Activated naive CD8-positive, alpha-beta T cell treated with anti-CD3 and anti-CD28 coated beads for 36 hours (primary cell): ENCODE data around the gene PI4KA. TPM values are rescaled to one million over a fixed set of nuclear protein-coding genes. Genes with fewer than 3 reads are reported as not detected.

Source experiments
- DNase-seq: peaks from one replicate; pipeline ENCODE4 v3.0.0; 2021
- H3K27ac Mint-ChIP-seq: one replicate; pipeline ENCODE4 v1.8.0; 2022; ENCODE audit warnings: mild to moderate bottlenecking, moderate library complexity, mixed read lengths
- H3K27me3 Mint-ChIP-seq: one replicate; pipeline ENCODE4 v1.8.0; 2022; ENCODE audit warnings: mild to moderate bottlenecking, mixed read lengths
- H3K36me3 Mint-ChIP-seq: one replicate; pipeline ENCODE4 v1.8.0; 2021; ENCODE audit warnings: mild to moderate bottlenecking, mixed read lengths
- H3K4me1 Mint-ChIP-seq: one replicate; pipeline ENCODE4 v1.8.0; 2021; ENCODE audit warnings: mixed read lengths
- H3K4me3 Mint-ChIP-seq: one replicate; pipeline ENCODE4 v1.8.0; 2022; ENCODE audit warnings: mild to moderate bottlenecking, moderate library complexity, mixed read lengths
- H3K9me3 Mint-ChIP-seq: one replicate; pipeline ENCODE4 v1.8.0; 2022; ENCODE audit warnings: mixed read lengths
- total RNA-seq, 2 experiments: library from RNA; stranded (reverse); gene quantifications; one replicate each; pipeline ENCODE4 v1.2.3, GENCODE V29; 2021

Gene PI4KA
- total RNA-seq, 2 experiments from 2014 or later, result 49.3 to 51.3 TPM

- DNase-seq, result no peak
- Mint-ChIP-seq H3K36me3 (peaks cover 5% of the 10 kb centered on the region), H3K4me3 (no peak overlapping the region), H3K27ac (no peak overlapping the region), H3K9me3 (no peaks in the 10 kb centered on the region), H3K27me3 (no peaks in the 10 kb centered on the region), H3K4me1 (peaks cover 13% of the 10 kb centered on the region)
These were observed 106.4 kb downstream of the PI4KA start for GRCh38 chr22:20752104-20752741.

GRCh38 chr22:20751185-20751851, 107.3 kb downstream of the PI4KA start:
- Mint-ChIP-seq H3K27ac (no peak overlapping the region), H3K9me3 (no peaks in the 10 kb centered on the region), H3K4me3 (no peak overlapping the region), H3K4me1 (peaks cover 13% of the 10 kb centered on the region), H3K27me3 (no peaks in the 10 kb centered on the region), H3K36me3 (peaks cover 5% of the 10 kb centered on the region)
- no peak for DNase-seq

- Mint-ChIP-seq H3K4me1 (peaks cover 13% of the 10 kb centered on the region), H3K9me3 (no peaks in the 10 kb centered on the region), H3K27ac (no peak overlapping the region), H3K36me3 (peaks cover 5% of the 10 kb centered on the region), H3K4me3 (no peak overlapping the region), H3K27me3 (no peaks in the 10 kb centered on the region)
- DNase-seq, result peak; percentile 35
These were observed 108.0 kb downstream of the PI4KA start for GRCh38 chr22:20750461-20751184.

- Mint-ChIP-seq H3K27me3 (no peaks in the 10 kb centered on the region), H3K4me3 (no peak overlapping the region), H3K9me3 (no peaks in the 10 kb centered on the region), H3K4me1 (peaks cover 13% of the 10 kb centered on the region), H3K36me3 (peaks cover 5% of the 10 kb centered on the region), H3K27ac (peak overlapping the region; percentile 36)
- DNase-seq, result no peak
These were observed 109.2 kb downstream of the PI4KA start for GRCh38 chr22:20749453-20749852.

- H3K27ac Mint-ChIP-seq, result no peak overlapping the region
- peaks cover 5% of the 10 kb centered on the region for H3K36me3 Mint-ChIP-seq
- no peaks in the 10 kb centered on the region for H3K9me3 Mint-ChIP-seq
- peaks cover 13% of the 10 kb centered on the region for H3K4me1 Mint-ChIP-seq
- H3K4me3 Mint-ChIP-seq, result no peak overlapping the region
- no peak for DNase-seq
- H3K27me3 Mint-ChIP-seq, result no peaks in the 10 kb centered on the region
These were observed 109.7 kb downstream of the PI4KA start for GRCh38 chr22:20748731-20749428.

- H3K4me3 Mint-ChIP-seq, result no peak overlapping the region
- H3K27ac Mint-ChIP-seq, result no peak overlapping the region
- H3K27me3 Mint-ChIP-seq, result no peaks in the 10 kb centered on the region
- H3K36me3 Mint-ChIP-seq, result peaks cover 5% of the 10 kb centered on the region
- no peaks in the 10 kb centered on the region for H3K9me3 Mint-ChIP-seq
- DNase-seq, result no peak
- peaks cover 13% of the 10 kb centered on the region for H3K4me1 Mint-ChIP-seq
These were observed 110.5 kb downstream of the PI4KA start for GRCh38 chr22:20748082-20748481.

- Mint-ChIP-seq H3K4me1 (peaks cover 13% of the 10 kb centered on the region), H3K9me3 (no peaks in the 10 kb centered on the region), H3K4me3 (no peak overlapping the region), H3K36me3 (peaks cover 5% of the 10 kb centered on the region), H3K27me3 (no peaks in the 10 kb centered on the region), H3K27ac (no peak overlapping the region)
- no peak for DNase-seq
These were observed 111.4 kb downstream of the PI4KA start for GRCh38 chr22:20747223-20747622.

GRCh38 chr22:20746431-20747189, 112.0 kb downstream of the PI4KA start:
- Mint-ChIP-seq H3K4me3 (no peak overlapping the region), H3K27me3 (no peaks in the 10 kb centered on the region), H3K9me3 (no peaks in the 10 kb centered on the region), H3K36me3 (peaks cover 9% of the 10 kb centered on the region), H3K4me1 (peaks cover 13% of the 10 kb centered on the region), H3K27ac (no peak overlapping the region)
- no peak for DNase-seq

- Mint-ChIP-seq H3K27me3 (no peaks in the 10 kb centered on the region), H3K9me3 (no peaks in the 10 kb centered on the region)
These were observed 113.5 kb downstream of the PI4KA start for GRCh38 chr22:20745119-20745518.

GRCh38 chr22:20744456-20744855, 114.2 kb downstream of the PI4KA start:
- no peak for DNase-seq
- no peak overlapping the region for H3K4me3 Mint-ChIP-seq
- peaks cover 9% of the 10 kb centered on the region for H3K4me1 Mint-ChIP-seq
- H3K9me3 Mint-ChIP-seq, result no peaks in the 10 kb centered on the region
- no peak overlapping the region for H3K27ac Mint-ChIP-seq
- peaks cover 16% of the 10 kb centered on the region for H3K36me3 Mint-ChIP-seq
- no peaks in the 10 kb centered on the region for H3K27me3 Mint-ChIP-seq

More at GRCh38 chr22:20745119-20745518, 113.5 kb downstream of the PI4KA start:
- Mint-ChIP-seq H3K36me3 (peaks cover 14% of the 10 kb centered on the region), H3K4me3 (no peak overlapping the region), H3K4me1 (peaks cover 10% of the 10 kb centered on the region), H3K27ac (peak overlapping the region; percentile 23)
- DNase-seq, result no peak

GRCh38 chr22:20742764-20743163, 115.8 kb downstream of the PI4KA start:
- H3K27ac Mint-ChIP-seq, result no peak overlapping the region
- H3K4me3 Mint-ChIP-seq, result no peak overlapping the region
- H3K27me3 Mint-ChIP-seq, result no peaks in the 10 kb centered on the region
- H3K4me1 Mint-ChIP-seq, result no peaks in the 10 kb centered on the region
- peaks cover 19% of the 10 kb centered on the region for H3K36me3 Mint-ChIP-seq
- DNase-seq, result no peak
- H3K9me3 Mint-ChIP-seq, result no peaks in the 10 kb centered on the region

GRCh38 chr22:20741634-20742581, 116.7 kb downstream of the PI4KA start:
- peak; percentile 18 for DNase-seq
- no peak overlapping the region for H3K4me3 Mint-ChIP-seq

GRCh38 chr22:20741008-20741633, 117.5 kb downstream of the PI4KA start:
- Mint-ChIP-seq H3K27me3 (no peaks in the 10 kb centered on the region), H3K4me1 (no peaks in the 10 kb centered on the region), H3K9me3 (no peaks in the 10 kb centered on the region), H3K27ac (no peak overlapping the region), H3K4me3 (no peak overlapping the region), H3K36me3 (peaks cover 19% of the 10 kb centered on the region)
- DNase-seq, result no peak

More at GRCh38 chr22:20741634-20742581, 116.7 kb downstream of the PI4KA start:
- peaks cover 19% of the 10 kb centered on the region for H3K36me3 Mint-ChIP-seq
- no peaks in the 10 kb centered on the region for H3K9me3 Mint-ChIP-seq
- H3K27ac Mint-ChIP-seq, result no peak overlapping the region
- no peaks in the 10 kb centered on the region for H3K27me3 Mint-ChIP-seq
- no peaks in the 10 kb centered on the region for H3K4me1 Mint-ChIP-seq
